ENCODE results near the gene AP2S1.

The AP2S1 gene

GRCh38 chr19:46797881-46798280 lies 52.8 kb downstream of the AP2S1 start:
- no peak for DNase-seq

- DNase-seq, result no peak
These were observed 58.7 kb downstream of the AP2S1 start for GRCh38 chr19:46791944-46792343.

GRCh38 chr19:46789371-46789770 lies 61.3 kb downstream of the AP2S1 start:
- DNase-seq, result no peak

- DNase-seq, result no peak
These were observed 61.7 kb downstream of the AP2S1 start for GRCh38 chr19:46788968-46789338.

- peak; percentile 100 for DNase-seq
These were observed 62.2 kb downstream of the AP2S1 start, which contains the start of gene SLC1A5 for GRCh38 chr19:46788262-46788967. SLC1A5 (minus strand) TSS chr19:46788594; CDS start chr19:46787965, 629 bp downstream.

Data from NCI-H82 (cell line).